ENCODE measurements around the gene KYNU. TPM values are rescaled to one million over a fixed set of nuclear protein-coding genes. Genes with fewer than 3 reads are reported as not detected.

KYNU gene
- not detected in 2 replicates for total RNA-seq

GRCh38 chr2:142877216-142877838, at the start of gene KYNU:
Gene KYNU (plus strand): TSS chr2:142877664. CDS start chr2:142885368, 7,704 bp downstream.

Data from cardiac atrium fibroblast (primary cell).